Activated effector memory CD4-positive, alpha-beta T cell treated with Interleukin-2 at 50 U/mL for 16 hours (primary cell): ENCODE measurements around the gene NRP1.
"Not testable (repeated sequence)": the region's sequence is repeated elsewhere in the genome, so short reads cannot be mapped to it uniquely, and the experiment has no call there.

Experiments
- DNase-seq: peaks from one replicate; pipeline ENCODE4 v3.0.0-alpha.2; 2020

Gene NRP1

DNA sequence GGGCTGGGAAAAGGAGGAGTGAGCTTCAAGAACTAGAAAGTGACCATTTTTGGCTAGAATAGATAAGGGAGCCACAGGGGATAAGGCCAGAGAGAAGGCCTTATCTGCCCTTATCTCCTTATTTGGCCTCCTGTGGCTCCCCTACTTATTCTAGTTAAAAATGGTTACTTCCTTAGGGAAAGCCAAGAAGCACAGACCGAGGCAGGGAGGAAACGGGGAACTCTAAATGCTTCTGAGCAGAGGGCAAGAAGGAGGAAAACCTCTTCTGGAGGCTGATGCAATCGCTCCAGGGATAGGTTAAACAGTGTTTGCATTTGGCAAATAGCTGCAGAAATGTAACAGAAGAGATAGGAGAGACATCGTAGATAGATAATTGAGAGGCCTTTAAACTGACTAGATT is 18.6 kb downstream of the NRP1 start:
- DNase-seq: no peak

DNA sequence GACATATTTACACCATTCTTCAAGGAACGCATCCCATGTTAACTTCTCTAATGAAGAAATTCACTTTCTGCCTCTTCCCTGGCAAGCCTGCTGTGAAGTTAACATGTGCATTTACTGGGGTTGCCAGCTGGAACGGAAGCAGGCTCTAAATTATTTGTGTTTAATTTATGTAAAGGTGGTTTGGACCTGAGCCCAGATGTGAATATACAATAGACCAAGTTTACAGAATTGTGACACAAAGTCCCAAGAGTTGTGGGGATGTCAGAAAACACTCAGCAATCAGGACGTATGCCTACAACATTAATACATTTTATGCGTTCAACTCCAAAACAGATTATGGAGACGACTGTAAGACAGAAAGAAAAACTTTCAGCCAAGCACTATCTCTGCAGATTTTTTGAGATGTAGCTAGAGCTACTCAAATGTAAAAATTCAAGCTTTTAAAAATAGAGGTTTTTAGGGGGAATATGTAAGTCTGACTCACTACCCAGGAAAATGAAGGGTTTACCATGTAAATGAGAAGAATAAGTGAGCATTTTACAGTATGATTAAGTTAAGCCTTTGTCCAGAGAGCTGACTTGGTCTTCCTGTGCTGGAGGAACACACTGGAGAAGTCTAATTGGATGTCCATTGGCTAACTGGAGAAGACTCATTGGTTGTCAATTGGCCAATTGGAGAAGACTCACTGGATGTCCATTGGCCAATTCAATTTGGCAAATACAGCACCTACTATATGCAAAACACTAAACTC is 19.5 kb downstream of the NRP1 start:
- DNase-seq: no peak

- no peak for DNase-seq
Observed at GRCh38 chr10:33311640-33312039, 22.8 kb downstream of the NRP1 start.

- DNase-seq: no peak
Observed at GRCh38 chr10:33310853-33311252, 23.6 kb downstream of the NRP1 start.

GRCh38 chr10:33309406-33309805 is 25.1 kb downstream of the NRP1 start:
- DNase-seq: no peak

GRCh38 chr10:33307835-33308234 is 26.6 kb downstream of the NRP1 start:
- no peak for DNase-seq

DNA sequence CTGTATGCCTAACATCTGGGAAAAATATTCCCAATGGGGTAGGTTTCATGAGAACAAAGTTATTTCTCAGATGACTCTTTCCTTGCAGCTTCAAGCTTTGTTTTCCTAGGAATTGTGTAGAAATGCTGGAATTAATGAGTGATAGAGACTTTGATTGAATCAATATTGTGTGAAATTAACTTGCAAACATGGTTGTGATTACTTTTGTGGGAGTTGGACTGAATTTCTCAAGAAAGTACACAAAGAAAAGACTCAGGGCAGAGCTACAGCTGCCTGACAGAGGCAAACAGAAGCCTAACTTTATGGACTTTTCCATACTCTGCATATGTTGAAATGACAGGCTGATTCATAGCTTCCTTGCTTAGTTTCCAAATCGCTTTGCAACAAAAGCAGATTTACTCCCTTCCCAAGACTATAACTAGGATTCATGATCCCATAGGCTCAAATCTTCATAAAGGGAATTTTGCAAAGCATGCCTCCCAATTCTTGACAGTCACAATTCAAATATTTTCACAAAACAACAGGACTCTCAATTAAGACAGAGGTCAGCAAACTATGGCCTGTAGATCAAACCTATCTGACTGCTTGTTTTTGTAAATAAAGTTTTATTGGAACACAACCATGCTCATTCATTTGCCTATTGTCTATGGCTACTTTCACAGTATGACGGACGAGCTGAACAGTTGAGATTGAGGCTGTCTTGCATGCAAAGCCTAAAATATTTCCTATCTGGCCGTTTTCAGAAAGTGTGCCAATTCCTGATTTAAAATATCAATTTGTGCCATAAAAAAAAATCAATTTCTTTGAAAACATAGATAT is 27.6 kb downstream of the NRP1 start:
- no peak for DNase-seq

DNA sequence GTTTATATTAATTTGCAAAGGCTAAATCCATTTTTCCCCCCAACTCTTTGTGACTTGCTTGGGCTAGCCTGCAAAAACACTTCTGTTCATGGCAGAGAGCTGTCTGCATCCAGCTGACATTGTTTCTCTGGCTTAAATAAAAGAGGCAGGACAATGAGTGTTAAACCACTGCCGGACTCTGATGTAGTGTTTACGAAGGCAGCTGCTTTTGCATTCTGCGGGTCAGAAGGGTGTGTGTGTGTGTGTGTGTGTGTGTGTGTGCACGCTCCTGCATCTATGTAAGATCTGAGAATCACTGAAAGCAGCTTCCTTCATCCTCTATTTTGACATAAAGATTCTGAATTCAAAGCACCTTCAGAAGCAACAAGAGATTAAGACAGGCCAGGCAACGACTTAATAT is 28.3 kb downstream of the NRP1 start:
- DNase-seq: no peak

DNA sequence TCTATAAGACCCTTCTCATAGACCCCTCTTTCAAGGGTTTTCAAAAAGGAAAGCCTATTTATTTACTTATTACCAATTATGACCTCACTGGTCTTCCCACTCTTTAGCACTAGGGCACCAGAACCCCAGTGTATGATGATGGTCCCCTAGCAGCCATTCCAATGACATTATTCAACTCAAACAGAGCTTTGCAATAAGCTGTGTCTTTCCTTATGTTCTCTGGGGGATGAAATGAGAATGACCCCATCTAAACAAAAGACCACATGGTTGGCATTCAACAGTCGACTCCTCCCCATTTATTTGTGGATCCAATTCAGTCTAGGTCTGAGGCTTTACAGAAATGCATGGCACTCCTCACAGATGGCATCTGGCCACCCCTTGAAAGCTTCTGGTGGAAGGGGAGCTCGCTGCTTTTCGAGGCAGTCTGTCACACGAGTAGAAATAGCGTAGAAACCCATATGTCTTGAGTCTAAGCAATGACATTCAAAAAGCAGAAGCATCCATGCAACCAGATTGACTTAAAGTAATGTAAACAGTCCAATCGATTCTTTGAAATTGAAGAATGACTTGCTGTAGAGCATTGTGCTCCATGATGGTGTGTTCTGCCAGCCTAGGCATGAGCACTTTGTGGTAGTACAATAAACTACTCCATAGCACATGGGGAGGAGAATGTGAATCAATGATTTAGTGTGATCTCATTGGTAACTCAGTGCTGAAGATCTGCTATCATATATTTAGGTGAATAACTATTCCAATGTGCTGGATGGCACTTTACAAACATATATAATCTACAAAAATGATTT is 29.8 kb downstream of the NRP1 start:
- no peak for DNase-seq

GRCh38 chr10:33303988-33304387 is 30.5 kb downstream of the NRP1 start:
- DNase-seq: no peak

DNA sequence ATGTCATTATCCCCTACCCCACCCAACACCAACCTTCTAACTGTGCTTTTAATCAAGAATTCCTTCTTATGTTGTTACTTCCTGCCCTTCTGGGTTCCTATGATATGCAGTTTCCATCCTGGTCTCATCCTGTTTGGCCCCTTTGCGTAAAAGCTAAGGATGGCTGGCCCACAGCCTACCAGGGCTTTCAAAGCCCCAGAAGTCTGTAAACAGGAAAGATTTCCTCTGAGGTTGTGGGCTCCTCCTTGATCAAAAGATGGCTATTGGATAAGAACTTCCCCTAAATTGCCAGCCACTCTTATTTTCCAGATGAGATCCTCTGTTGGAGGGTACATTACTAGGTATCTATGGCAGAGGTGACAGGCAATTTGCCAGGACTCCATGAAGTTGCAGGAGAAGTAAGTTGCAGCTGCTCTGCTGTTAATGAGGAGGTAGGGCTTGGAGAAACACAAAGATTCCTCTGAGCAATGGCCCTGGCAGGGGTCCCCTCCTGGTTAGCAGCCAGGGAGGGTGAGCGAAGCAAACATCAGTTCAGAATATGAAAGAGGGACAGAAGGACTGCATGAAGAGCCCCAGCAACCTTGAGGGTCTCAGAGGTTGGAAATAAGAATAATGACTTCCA is 32.1 kb downstream of the NRP1 start:
- DNase-seq: no peak

- DNase-seq: no peak
Observed at GRCh38 chr10:33301097-33301789, 33.2 kb downstream of the NRP1 start.

GRCh38 chr10:33300544-33300943 is 33.9 kb downstream of the NRP1 start:
- not testable (repeated sequence) for DNase-seq

DNA sequence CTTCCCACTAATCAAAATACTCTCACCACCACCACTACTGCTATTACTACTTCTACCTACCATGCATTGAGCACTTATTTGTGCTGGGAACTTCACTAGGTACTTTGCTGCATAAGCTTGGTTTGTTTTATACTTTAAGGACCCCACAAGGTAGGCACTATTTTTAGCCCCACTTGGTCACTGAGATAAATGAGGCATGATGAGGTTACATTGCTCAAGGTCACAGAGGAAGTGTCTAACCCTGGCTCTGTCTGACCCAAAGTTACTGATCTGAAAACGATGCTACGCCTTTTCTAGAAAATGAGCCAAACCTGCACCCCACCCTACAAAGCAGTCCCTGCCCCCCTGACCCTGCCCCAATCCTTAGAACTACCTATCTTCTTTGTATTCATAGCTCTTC is 35.6 kb downstream of the NRP1 start:
- DNase-seq: no peak

DNA sequence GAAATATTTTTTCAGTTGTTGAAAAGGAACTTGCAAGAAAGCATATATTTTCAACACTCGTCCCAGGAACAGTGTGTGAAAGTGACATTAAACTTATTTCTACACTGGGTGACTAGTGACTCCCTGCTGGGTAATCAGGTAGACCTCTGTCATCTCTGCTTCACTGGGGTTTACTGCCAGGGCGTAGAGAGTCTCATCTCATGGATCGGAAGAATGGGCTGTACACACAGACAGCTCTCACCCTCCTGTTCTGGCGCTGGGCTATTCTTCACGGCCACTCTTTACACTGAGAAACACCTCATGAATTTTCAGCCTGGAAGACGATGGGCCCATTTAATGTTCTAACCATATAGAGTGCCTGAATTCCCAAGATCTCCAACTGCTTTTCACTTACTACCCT is 36.4 kb downstream of the NRP1 start:
- no peak for DNase-seq

DNA sequence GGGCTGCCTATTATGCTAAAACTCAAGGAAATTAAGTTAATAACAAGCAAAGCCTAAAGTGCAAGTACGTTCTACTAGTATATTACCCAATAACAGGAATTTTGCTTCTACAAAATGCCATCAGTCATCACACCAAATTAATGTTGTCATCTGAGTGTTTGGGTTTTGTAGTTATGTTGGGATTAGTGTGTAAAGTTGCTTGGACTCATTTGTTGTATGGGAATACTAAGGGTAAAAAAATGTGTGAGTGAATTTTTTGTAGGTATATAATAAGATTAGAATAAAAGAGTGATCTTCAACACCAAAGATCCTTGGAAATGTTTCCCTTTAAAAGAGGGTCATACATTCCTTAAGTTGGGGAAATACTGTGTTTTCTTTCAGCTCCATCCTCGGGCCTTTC is 38.6 kb downstream of the NRP1 start:
- no peak for DNase-seq

- no peak for DNase-seq
Observed at GRCh38 chr10:33293531-33294170, 40.8 kb downstream of the NRP1 start.

DNA sequence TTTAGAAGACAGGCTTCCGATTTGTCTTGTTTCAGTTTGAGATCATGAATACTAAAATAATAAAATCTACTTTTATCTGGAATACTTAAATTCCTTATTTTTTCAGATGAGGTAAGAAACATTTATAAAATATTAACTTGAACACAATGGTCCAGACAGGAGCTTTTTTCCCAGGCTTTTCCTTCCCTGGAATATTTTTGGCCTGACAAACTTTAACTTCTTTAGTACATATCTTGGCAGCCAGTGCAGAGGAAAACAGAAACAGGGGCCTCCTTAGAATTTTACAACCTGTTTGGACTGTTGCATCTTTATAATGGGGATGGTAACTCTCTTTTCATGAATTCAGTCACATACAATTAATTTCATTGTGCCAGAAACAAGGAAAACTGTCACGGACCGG is 41.4 kb downstream of the NRP1 start:
- no peak for DNase-seq

GRCh38 chr10:33291053-33291592 is 43.3 kb downstream of the NRP1 start:
- DNase-seq: no peak

- no peak for DNase-seq
Observed at GRCh38 chr10:33290321-33291052, 44.0 kb downstream of the NRP1 start.

DNA sequence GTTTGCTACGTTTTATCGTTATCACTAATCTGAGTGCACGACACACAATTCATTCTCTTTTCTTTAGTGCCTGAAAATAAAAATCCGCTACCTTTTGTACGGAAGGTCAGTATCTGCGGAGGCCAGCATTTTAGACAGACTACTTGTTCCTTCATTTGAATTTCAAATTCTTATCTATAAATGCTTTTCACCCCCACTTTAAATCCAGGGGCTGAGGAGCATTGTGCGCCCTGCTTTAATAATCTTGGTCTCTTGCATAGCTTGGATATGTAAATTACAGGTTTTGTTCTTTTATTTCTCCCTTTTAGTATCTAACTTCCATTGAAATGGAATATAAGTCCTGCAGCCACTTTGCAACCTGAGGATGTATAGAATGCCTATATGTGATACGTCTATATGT is 44.7 kb downstream of the NRP1 start:
- DNase-seq: no peak
